GM12874 (cell line): ENCODE results near the gene ZNF805.

Source experiments
- CTCF ChIP-seq: IDR thresholded peaks from 2 replicates; pipeline ENCODE4 v1.5.1; 2011; ENCODE audit warnings: low read depth, mild to moderate bottlenecking, control low read depth, low read length, moderate library complexity; ENCODE audit not compliant: insufficient read depth

The ZNF805 gene

DNA sequence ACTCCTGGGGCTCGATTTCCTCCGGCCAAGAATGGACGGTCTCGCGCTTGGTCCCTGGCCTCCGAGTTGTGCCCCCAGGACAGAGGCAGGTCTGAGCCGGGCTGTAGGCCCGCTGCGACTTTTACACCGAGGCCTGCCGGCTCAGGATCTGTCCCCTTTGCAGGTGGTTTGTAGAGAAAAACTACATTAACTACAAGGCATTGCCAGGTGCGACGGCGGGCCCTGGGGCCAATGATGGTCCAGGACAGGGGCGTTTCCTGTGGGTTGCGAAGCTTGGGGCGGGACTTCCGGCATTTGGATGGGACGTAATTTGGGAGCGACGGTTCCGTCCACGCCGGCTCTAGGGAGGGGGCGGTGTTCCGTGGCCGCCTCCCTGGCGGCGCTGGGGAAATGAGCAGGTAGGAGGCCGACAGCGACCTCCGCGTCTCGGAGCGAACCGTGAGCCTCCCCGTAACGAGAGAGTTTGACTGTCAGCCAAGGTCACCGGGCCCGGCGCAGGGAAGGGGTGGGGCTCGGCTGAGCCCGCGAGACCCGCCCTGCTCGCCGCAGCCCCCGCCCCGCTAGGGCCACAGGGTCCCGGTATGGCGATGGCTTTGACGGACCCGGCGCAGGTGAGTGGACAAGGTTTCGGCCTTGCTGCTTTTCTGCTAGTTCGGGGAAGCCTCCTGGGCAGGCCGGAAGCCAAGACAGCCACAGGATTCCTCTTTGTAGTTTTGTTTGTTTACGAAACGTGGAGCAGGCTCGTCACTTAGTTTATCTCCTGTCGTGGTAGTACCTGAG lies at the start of gene ZNF805:
Gene ZNF805 (plus strand): TSS at position 322 of the 780 bp plus-strand sequence. CDS start 260 bp downstream, at position 582.
- no peak for TF ChIP-seq CTCF

DNA sequence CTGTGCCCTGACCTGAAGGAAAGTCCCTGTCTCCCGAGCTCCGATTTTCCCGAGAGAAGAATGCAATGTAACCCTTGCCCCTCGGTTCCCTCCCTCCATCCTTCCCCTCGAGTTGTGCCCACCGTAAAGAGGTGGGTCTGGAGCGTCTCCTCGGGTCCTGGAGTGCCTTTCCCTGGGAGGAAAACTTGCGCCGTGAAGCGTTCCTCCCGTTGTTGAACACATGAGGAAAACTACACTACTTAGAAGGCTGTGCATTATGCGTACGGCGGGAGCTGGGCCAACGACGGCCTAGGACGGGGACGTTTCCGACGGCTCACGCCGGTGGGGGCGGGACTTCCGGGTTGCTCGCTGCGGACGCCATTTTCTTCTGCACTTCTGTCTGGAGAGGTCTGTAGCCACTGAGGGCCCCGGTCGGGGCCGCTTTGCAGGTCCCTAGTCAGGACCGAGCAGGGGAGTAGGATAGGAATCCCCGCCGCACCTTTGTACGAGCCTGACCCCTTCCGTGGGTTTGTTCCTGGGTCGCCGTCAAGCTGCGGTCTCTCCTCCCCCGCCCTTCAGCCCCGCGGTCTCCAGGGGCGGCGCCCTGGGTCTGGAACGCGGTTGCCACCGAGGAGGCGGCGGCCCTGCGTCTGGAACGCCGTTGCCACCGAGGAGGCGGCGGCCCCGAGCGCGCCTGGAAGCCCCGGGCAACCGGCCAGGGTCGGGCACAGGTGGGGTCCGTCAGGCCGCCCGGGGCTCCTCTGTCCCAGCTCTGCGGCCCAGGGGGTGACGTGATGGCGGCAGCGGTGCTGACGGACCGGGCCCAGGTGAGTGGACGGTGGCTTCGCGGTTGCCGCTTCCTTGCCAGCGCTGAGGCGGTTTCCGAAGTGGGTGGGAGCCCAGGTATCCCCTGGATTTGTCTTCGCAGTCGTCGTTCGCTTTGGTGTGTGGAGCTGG lies 49.0 kb upstream of the ZNF805 start, which contains the start of gene ZNF264:
Gene ZNF264 (plus strand): TSS at position 360 of the 936 bp plus-strand sequence. CDS start 414 bp downstream, at position 774.
- 0 out of 2 replicates have a peak, but pooled peaks have one; percentile 15 for TF ChIP-seq CTCF

- no peak for TF ChIP-seq CTCF
These were observed 48.4 kb upstream of the ZNF805 start for GRCh38 chr19:57192077-57192420.

DNA sequence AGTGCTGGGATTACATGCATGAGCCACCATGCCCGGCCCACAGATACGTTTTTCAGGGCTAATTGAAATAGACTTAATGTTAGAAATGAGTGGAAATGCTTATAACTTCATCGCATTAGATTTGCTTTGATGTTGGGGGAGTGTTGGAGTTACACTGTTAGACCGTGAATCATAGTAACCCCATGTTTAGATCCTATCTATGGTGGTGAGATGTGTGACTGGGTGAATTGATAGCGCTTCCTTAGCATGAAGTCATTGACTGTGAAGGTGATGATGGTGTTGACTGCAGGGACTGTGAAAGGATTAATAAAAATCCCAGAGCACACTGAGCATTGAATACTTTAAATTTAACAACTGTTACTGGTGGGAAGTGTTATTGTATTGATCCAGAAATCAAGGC lies 47.4 kb upstream of the ZNF805 start:
- TF ChIP-seq CTCF: no peak

DNA sequence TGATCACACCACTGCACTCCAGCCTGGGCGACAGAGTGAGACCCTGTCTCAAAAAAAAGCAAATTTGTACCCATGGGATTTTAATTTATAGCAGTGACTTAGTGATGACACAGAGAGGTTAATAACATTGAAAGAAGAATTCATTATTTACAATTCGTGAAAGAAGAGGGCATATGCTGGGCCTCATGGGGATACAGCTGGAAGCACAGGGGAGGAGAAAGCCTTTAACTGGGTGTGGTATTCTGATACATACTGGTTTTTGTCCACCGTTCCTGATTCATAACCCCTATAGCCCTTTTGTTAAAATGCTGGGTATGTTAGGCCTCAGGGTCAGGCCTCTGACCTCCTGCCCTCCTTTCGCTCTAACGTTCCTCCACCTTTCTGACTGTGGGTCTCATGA lies 38.3 kb upstream of the ZNF805 start:
- TF ChIP-seq CTCF: no peak

DNA sequence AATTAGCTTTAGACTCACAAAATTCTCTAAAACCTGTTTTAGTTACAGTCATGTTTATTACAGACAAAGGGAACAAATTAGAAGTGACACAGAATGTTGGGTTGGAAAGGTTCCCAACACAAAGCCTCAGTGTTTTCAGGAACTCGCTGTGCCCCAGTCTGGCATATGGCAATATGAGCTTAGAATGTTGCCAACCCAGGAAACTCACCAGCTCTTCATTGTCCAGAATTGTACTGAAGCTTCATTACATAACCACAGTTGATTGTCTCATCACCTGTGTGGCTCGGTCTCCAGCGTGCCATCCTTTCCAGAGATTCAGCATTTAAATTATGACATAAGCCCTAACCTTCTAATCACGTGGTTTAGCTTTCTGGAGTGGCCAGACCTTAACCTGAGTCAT lies 30.1 kb upstream of the ZNF805 start:
- no peak for TF ChIP-seq CTCF

GRCh38 chr19:57212109-57212508 lies 28.3 kb upstream of the ZNF805 start:
- no peak for TF ChIP-seq CTCF
